ENCODE data around the gene TMEM100. TPM values are rescaled to one million over a fixed set of nuclear protein-coding genes. Genes with fewer than 3 reads are reported as not detected.
"Not testable (repeated sequence)": the region's sequence is repeated elsewhere in the genome, so short reads cannot be mapped to it uniquely, and the experiment has no call there.

The TMEM100 gene
- total RNA-seq, 4 donors from 2014 or later, result 0.39 to 87.9 (median 6.1) TPM

- TF ChIP-seq CTCF (IDR thresholded peaks at IDR 0.05 in 4 of 5, conservative IDR thresholded peaks at IDR 0.05 in 1 of 5), result no peak
- in situ Hi-C loops (cut with MboI; ENCODE audit: low sequenced_read_pairs in 4 of 4), result no loop called here
- ATAC-seq, result no peak
Measured at GRCh38 chr17:55676274-55676673, 46.4 kb downstream of the TMEM100 start.

DNA sequence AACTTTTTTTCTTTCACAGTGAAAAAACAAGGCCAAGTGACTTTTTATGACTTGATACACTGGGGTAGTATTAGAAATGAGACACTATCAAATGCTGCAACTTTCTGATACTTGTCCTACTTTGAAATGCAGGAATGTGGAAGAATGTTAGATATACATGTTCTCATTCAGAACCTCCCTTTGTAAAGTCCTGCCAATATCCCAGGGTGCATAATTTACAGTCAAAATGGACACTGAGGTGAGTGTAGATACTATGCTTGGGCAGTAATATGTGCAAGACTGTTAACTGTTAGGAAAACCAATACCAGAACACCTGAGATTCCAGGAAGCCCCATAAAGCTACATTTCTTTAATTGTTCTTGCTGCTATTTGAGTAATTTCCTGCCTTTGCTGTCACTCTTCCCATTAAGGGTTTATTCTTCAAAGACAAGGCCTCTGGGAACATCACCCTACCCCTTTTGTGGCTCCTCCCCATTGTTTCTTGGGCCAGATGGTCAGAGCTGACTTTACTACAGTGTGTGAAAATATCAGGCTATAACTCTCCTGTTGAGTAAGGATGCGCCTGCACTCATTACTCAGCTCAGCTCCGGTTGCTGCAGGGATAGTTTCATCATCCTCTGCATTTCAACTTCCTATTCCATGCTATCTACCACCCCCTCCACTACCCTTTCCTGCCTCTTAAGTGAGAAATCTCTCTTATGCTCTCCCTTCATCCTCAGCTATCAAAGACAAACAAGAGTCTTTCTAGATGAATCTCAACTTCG lies 48.7 kb downstream of the TMEM100 start:
- Histone ChIP-seq H3K4me3 (no peak overlapping the region), H3K36me3 (no peaks in the 10 kb centered on the region), H3K27ac (no peak overlapping the region), H3K27me3 (no peaks in the 10 kb centered on the region), H3K9me3 (no peaks in the 10 kb centered on the region), H3K4me1 (no peaks in the 10 kb centered on the region)
- ATAC-seq (no peak), DNase-seq (no peak)
- intact Hi-C loops (cut with DNase I; ENCODE audit: low total_unique reads) (no loop called here), in situ Hi-C loops (cut with MboI; ENCODE audit: low sequenced_read_pairs in 4 of 4) (no loop called here)
- TF ChIP-seq CTCF (IDR thresholded peaks at IDR 0.05 in 4 of 5, conservative IDR thresholded peaks at IDR 0.05 in 1 of 5) (no peak), POLR2A (IDR thresholded peaks at IDR 0.05) (no peak)

More at GRCh38 chr17:55676274-55676673, 46.4 kb downstream of the TMEM100 start:
- H3K27ac ChIP-seq, result no peak overlapping the region
- no peak for DNase-seq
- H3K4me1 ChIP-seq, result no peaks in the 10 kb centered on the region
- intact Hi-C loops (cut with DNase I; ENCODE audit: low total_unique reads), result no loop called here
- H3K9me3 ChIP-seq, result no peaks in the 10 kb centered on the region
- no peak overlapping the region for H3K4me3 ChIP-seq
- H3K36me3 ChIP-seq, result no peaks in the 10 kb centered on the region
- no peaks in the 10 kb centered on the region for H3K27me3 ChIP-seq

GRCh38 chr17:55672585-55673501 lies 49.8 kb downstream of the TMEM100 start:
- intact Hi-C loops (cut with DNase I; ENCODE audit: low total_unique reads) (no loop called here), in situ Hi-C loops (cut with MboI; ENCODE audit: low sequenced_read_pairs in 4 of 4) (no loop called here)
- ATAC-seq, result no peak
- no peaks in the 10 kb centered on the region for H3K4me1 ChIP-seq
- no peaks in the 10 kb centered on the region for H3K36me3 ChIP-seq
- TF ChIP-seq CTCF (IDR thresholded peaks at IDR 0.05 in 4 of 5, conservative IDR thresholded peaks at IDR 0.05 in 1 of 5) (no peak), POLR2A (IDR thresholded peaks at IDR 0.05) (no peak)
- H3K27me3 ChIP-seq, result no peaks in the 10 kb centered on the region
- DNase-seq, result no peak
- H3K9me3 ChIP-seq, result no peaks in the 10 kb centered on the region
- no peak overlapping the region for H3K4me3 ChIP-seq
- peak overlapping the region in 2 of 4 donors; percentile 40 to 43 for H3K27ac ChIP-seq

GRCh38 chr17:55672010-55672409 lies 50.7 kb downstream of the TMEM100 start:
- intact Hi-C loops (cut with DNase I; ENCODE audit: low total_unique reads); H3K4me3 ChIP-seq; ATAC-seq; H3K27me3 ChIP-seq; H3K36me3 ChIP-seq; H3K4me1 ChIP-seq; in situ Hi-C loops (cut with MboI; ENCODE audit: low sequenced_read_pairs in 4 of 4); DNase-seq; H3K27ac ChIP-seq; H3K9me3 ChIP-seq: not testable (repeated sequence)

Other genes with a start within 250 kb of the TMEM100 start
- gene SMIM36, start 211.4 kb downstream of the TMEM100 start, total RNA-seq, result not detected
- gene PCTP, start 28.2 kb upstream of the TMEM100 start, total RNA-seq, result 10 to 100 TPM; 10.1 to 41.7 (median 13.3) TPM